ENCODE results near the gene APOBEC3B.

- TF ChIP-seq NR2C2 (CRISPR knock-in tag; IDR thresholded peaks at IDR 0.05) (no peak), NR2C2 (tag; IDR thresholded peaks at IDR 0.05) (no peak), SMAD4 (CRISPR knock-in tag; conservative IDR thresholded peaks at IDR 0.05) (no peak)
Measured at GRCh38 chr22:38955250-38955905, 26.8 kb upstream of the APOBEC3B start.

Measured in K562 (cell line).